ENCODE data around the gene MKI67. TPM values are rescaled to one million over a fixed set of nuclear protein-coding genes. Genes with fewer than 3 reads are reported as not detected.
"Not testable (repeated sequence)": the region's sequence is repeated elsewhere in the genome, so short reads cannot be mapped to it uniquely, and the experiment has no call there.

MKI67 gene
- 26.5 TPM for polyA plus RNA-seq
- long read RNA-seq, donor 1, partial matches to known transcripts: 5 of 5 reads
- long read RNA-seq, donor 1, other reads (novel, unspliced or antisense): 0 of 5 reads
- long read RNA-seq, donor 2, partial matches to known transcripts: 32 of 33 reads
- long read RNA-seq, donor 2, other reads (novel, unspliced or antisense): 0 of 33 reads
- long read RNA-seq, donor 3: 0 reads
- long read RNA-seq, donor 4: 0 reads
- long read RNA-seq, donor 5, partial matches to known transcripts: 8 of 8 reads
- long read RNA-seq, donor 5, other reads (novel, unspliced or antisense): 0 of 8 reads
- long read RNA-seq, donor 6, partial matches to known transcripts: 15 of 15 reads
- long read RNA-seq, donor 6, other reads (novel, unspliced or antisense): 0 of 15 reads
- long read RNA-seq, donor 7, partial matches to known transcripts: 7 of 7 reads
- long read RNA-seq, donor 7, other reads (novel, unspliced or antisense): 0 of 7 reads
- long read RNA-seq, donor 8, partial matches to known transcripts: 20 of 20 reads
- long read RNA-seq, donor 8, other reads (novel, unspliced or antisense): 0 of 20 reads
- long read RNA-seq, donor 9, partial matches to known transcripts: 7 of 7 reads
- long read RNA-seq, donor 9, other reads (novel, unspliced or antisense): 0 of 7 reads
- long read RNA-seq, donor 10, partial matches to known transcripts: 0 of 1 reads
- long read RNA-seq, donor 10, other reads (novel, unspliced or antisense): 0 of 1 reads
- long read RNA-seq, donor 11, partial matches to known transcripts: 6 of 6 reads
- long read RNA-seq, donor 11, other reads (novel, unspliced or antisense): 0 of 6 reads

GRCh38 chr10:128125944-128126764 is at the start of gene MKI67:
Gene MKI67 (minus strand): TSS chr10:128126423. CDS start chr10:128125667, 756 bp downstream.
- peak; percentile 86 to 87 for DNase-seq
- Histone ChIP-seq H3K36me3 (ENCODE audit: control insufficient read depth, insufficient read depth, low read length) (no peaks in the 10 kb centered on the region), H3K9me3 (ENCODE audit: control insufficient read depth, low read depth, low read length) (no peaks in the 10 kb centered on the region), H3K4me1 (ENCODE audit: control insufficient read depth, insufficient read depth, low read length) (peaks cover 11% of the 10 kb centered on the region), H3K27me3 (ENCODE audit: control insufficient read depth, insufficient read depth, low read length) (no peaks in the 10 kb centered on the region), H3K27ac (ENCODE audit: low read length) (peak within 1 kb of the TSS; percentile 52), H3K4me3 (ENCODE audit: low read length) (peak within 1 kb of the TSS; percentile 68)
- WGBS (ENCODE audit: insufficient coverage, low lambda C conversion rate): no CpG with 5 or more reads among the region's 95 CpGs

GRCh38 chr10:128174581-128175559 is 48.6 kb upstream of the MKI67 start:
- Histone ChIP-seq H3K4me1 (ENCODE audit: control insufficient read depth, insufficient read depth, low read length) (no peaks in the 10 kb centered on the region), H3K4me3 (ENCODE audit: low read length) (no peak overlapping the region), H3K27me3 (ENCODE audit: control insufficient read depth, insufficient read depth, low read length) (peaks cover 7% of the 10 kb centered on the region), H3K9me3 (ENCODE audit: control insufficient read depth, low read depth, low read length) (peaks cover 6% of the 10 kb centered on the region), H3K36me3 (ENCODE audit: control insufficient read depth, insufficient read depth, low read length) (no peaks in the 10 kb centered on the region), H3K27ac (ENCODE audit: low read length) (no peak overlapping the region)
- WGBS (ENCODE audit: insufficient coverage, low lambda C conversion rate): 100% methylated on average over 1 of the region's 4 CpGs
- DNase-seq: no peak

GRCh38 chr10:128173386-128173785 is 47.2 kb upstream of the MKI67 start:
- Histone ChIP-seq H3K4me1 (ENCODE audit: control insufficient read depth, insufficient read depth, low read length) (no peaks in the 10 kb centered on the region), H3K27me3 (ENCODE audit: control insufficient read depth, insufficient read depth, low read length) (peaks cover 7% of the 10 kb centered on the region), H3K9me3 (ENCODE audit: control insufficient read depth, low read depth, low read length) (peaks cover 6% of the 10 kb centered on the region), H3K36me3 (ENCODE audit: control insufficient read depth, insufficient read depth, low read length) (no peaks in the 10 kb centered on the region), H3K27ac (ENCODE audit: low read length) (no peak overlapping the region), H3K4me3 (ENCODE audit: low read length) (no peak overlapping the region)
- no peak for DNase-seq
- WGBS (ENCODE audit: insufficient coverage, low lambda C conversion rate): no CpG with 5 or more reads among the region's 1 CpG

GRCh38 chr10:128172756-128173155 is 46.5 kb upstream of the MKI67 start:
- Histone ChIP-seq H3K27me3 (ENCODE audit: control insufficient read depth, insufficient read depth, low read length) (peaks cover 7% of the 10 kb centered on the region), H3K36me3 (ENCODE audit: control insufficient read depth, insufficient read depth, low read length) (no peaks in the 10 kb centered on the region), H3K4me1 (ENCODE audit: control insufficient read depth, insufficient read depth, low read length) (no peaks in the 10 kb centered on the region), H3K9me3 (ENCODE audit: control insufficient read depth, low read depth, low read length) (peaks cover 6% of the 10 kb centered on the region), H3K4me3 (ENCODE audit: low read length) (no peak overlapping the region), H3K27ac (ENCODE audit: low read length) (no peak overlapping the region)
- WGBS (ENCODE audit: insufficient coverage, low lambda C conversion rate): no CpG with 5 or more reads among the region's 1 CpG
- no peak for DNase-seq

GRCh38 chr10:128169811-128170379 is 43.7 kb upstream of the MKI67 start:
- Histone ChIP-seq H3K36me3 (ENCODE audit: control insufficient read depth, insufficient read depth, low read length) (no peaks in the 10 kb centered on the region), H3K9me3 (ENCODE audit: control insufficient read depth, low read depth, low read length) (peaks cover 6% of the 10 kb centered on the region), H3K4me3 (ENCODE audit: low read length) (no peak overlapping the region), H3K27me3 (ENCODE audit: control insufficient read depth, insufficient read depth, low read length) (peaks cover 7% of the 10 kb centered on the region), H3K4me1 (ENCODE audit: control insufficient read depth, insufficient read depth, low read length) (no peaks in the 10 kb centered on the region), H3K27ac (ENCODE audit: low read length) (no peak overlapping the region)
- WGBS (ENCODE audit: insufficient coverage, low lambda C conversion rate): no CpG with 5 or more reads among the region's 8 CpGs
- no peak for DNase-seq

- H3K27me3 ChIP-seq (ENCODE audit: control insufficient read depth, insufficient read depth, low read length): peaks cover 7% of the 10 kb centered on the region
- DNase-seq: no peak
- no peaks in the 10 kb centered on the region for H3K36me3 ChIP-seq (ENCODE audit: control insufficient read depth, insufficient read depth, low read length)
- no CpG with 5 or more reads among the region's 3 CpGs for WGBS (ENCODE audit: insufficient coverage, low lambda C conversion rate)
- no peak overlapping the region for H3K27ac ChIP-seq (ENCODE audit: low read length)
- no peaks in the 10 kb centered on the region for H3K9me3 ChIP-seq (ENCODE audit: control insufficient read depth, low read depth, low read length)
- H3K4me1 ChIP-seq (ENCODE audit: control insufficient read depth, insufficient read depth, low read length): no peaks in the 10 kb centered on the region
- no peak overlapping the region for H3K4me3 ChIP-seq (ENCODE audit: low read length)
These were observed 41.8 kb upstream of the MKI67 start for GRCh38 chr10:128167926-128168520.

- H3K4me1 ChIP-seq (ENCODE audit: control insufficient read depth, insufficient read depth, low read length); H3K27me3 ChIP-seq (ENCODE audit: control insufficient read depth, insufficient read depth, low read length); H3K9me3 ChIP-seq (ENCODE audit: control insufficient read depth, low read depth, low read length); H3K36me3 ChIP-seq (ENCODE audit: control insufficient read depth, insufficient read depth, low read length); DNase-seq; H3K4me3 ChIP-seq (ENCODE audit: low read length); H3K27ac ChIP-seq (ENCODE audit: low read length): not testable (repeated sequence)
- WGBS (ENCODE audit: insufficient coverage, low lambda C conversion rate): 94% methylated on average over 3 of the region's 6 CpGs
These were observed 40.9 kb upstream of the MKI67 start for GRCh38 chr10:128167123-128167522.

- 100% methylated on average over 1 of the region's 2 CpGs for WGBS (ENCODE audit: insufficient coverage, low lambda C conversion rate)
- no peak overlapping the region for H3K27ac ChIP-seq (ENCODE audit: low read length)
- no peak for DNase-seq
- no peaks in the 10 kb centered on the region for H3K4me1 ChIP-seq (ENCODE audit: control insufficient read depth, insufficient read depth, low read length)
- no peaks in the 10 kb centered on the region for H3K9me3 ChIP-seq (ENCODE audit: control insufficient read depth, low read depth, low read length)
- peaks cover 2% of the 10 kb centered on the region for H3K27me3 ChIP-seq (ENCODE audit: control insufficient read depth, insufficient read depth, low read length)
- H3K36me3 ChIP-seq (ENCODE audit: control insufficient read depth, insufficient read depth, low read length): no peaks in the 10 kb centered on the region
- no peak overlapping the region for H3K4me3 ChIP-seq (ENCODE audit: low read length)
These were observed 39.9 kb upstream of the MKI67 start for GRCh38 chr10:128166151-128166550.

GRCh38 chr10:128165536-128165935 is 39.3 kb upstream of the MKI67 start:
- no CpG with 5 or more reads among the region's 6 CpGs for WGBS (ENCODE audit: insufficient coverage, low lambda C conversion rate)
- no peak for DNase-seq

More at GRCh38 chr10:128165536-128165935, 39.3 kb upstream of the MKI67 start:
- no peaks in the 10 kb centered on the region for H3K4me1 ChIP-seq (ENCODE audit: control insufficient read depth, insufficient read depth, low read length)
- no peak overlapping the region for H3K27ac ChIP-seq (ENCODE audit: low read length)
- H3K27me3 ChIP-seq (ENCODE audit: control insufficient read depth, insufficient read depth, low read length): peaks cover 2% of the 10 kb centered on the region
- H3K4me3 ChIP-seq (ENCODE audit: low read length): no peak overlapping the region
- no peaks in the 10 kb centered on the region for H3K36me3 ChIP-seq (ENCODE audit: control insufficient read depth, insufficient read depth, low read length)
- H3K9me3 ChIP-seq (ENCODE audit: control insufficient read depth, low read depth, low read length): no peaks in the 10 kb centered on the region
